Measurements from ENCODE around the gene NSD2. TPM values are rescaled to one million over a fixed set of nuclear protein-coding genes. Genes with fewer than 3 reads are reported as not detected.

The NSD2 gene
- total and polyA plus RNA-seq, 9 of the 15 experiments (the other 6 are each of a cell fraction or from before 2014, with no cell fraction given), result 6.4 to 126 (median 58.8) TPM

- TF ChIP-seq ETS2 (tag; IDR thresholded peaks at IDR 0.05; ENCODE audit: borderline replicate concordance, poor library complexity, severe bottlenecking) (no peak), CHD1 (IDR thresholded peaks at IDR 0.05; ENCODE audit: low read length) (no peak), ATF7 (IDR thresholded peaks at IDR 0.05) (no peak), ZSCAN32 (CRISPR knock-in tag; IDR thresholded peaks at IDR 0.05) (no peak), ZBTB7A (IDR thresholded peaks at IDR 0.05; ENCODE audit: borderline replicate concordance, control insufficient read depth, low read depth, low read length) (no peak), ZNF280A (IDR thresholded peaks at IDR 0.05; ENCODE audit: low read depth, partially characterized antibody) (no peak), SAFB (IDR thresholded peaks at IDR 0.05; ENCODE audit: borderline replicate concordance, low read depth, low read length) (no peak), KAT7 (CRISPR knock-in tag; IDR thresholded peaks at IDR 0.05; ENCODE audit: borderline replicate concordance) (0 out of 2 replicates have a peak, but pooled peaks have one; percentile 48), REST (IDR thresholded peaks at IDR 0.05; ENCODE audit: borderline replicate concordance) (peak; percentile 75; the same call in 1 of the 2 replicates), REST (CRISPR knock-in tag; IDR thresholded peaks at IDR 0.05; ENCODE audit: low read depth) (no peak), CREB5 (CRISPR knock-in tag; IDR thresholded peaks at IDR 0.05) (no peak), ZC3H4 (CRISPR knock-in tag; IDR thresholded peaks at IDR 0.05; ENCODE audit: borderline replicate concordance) (no peak), IRF2 (CRISPR knock-in tag; IDR thresholded peaks at IDR 0.05) (no peak), ELK1 (CRISPR knock-in tag; IDR thresholded peaks at IDR 0.05) (no peak), RNF2 (IDR thresholded peaks at IDR 0.05) (no peak)
These were observed 28.2 kb downstream of the NSD2 start (continued) for GRCh38 chr4:1899149-1900086.

All from K562 (cell line).